Left colon (tissue), 2 donors: Measurements from ENCODE around the gene KCNJ6. TPM values are rescaled to one million over a fixed set of nuclear protein-coding genes. Genes with fewer than 3 reads are reported as not detected.
A peak's percentile ranks its signal among the peaks of the same experiment; 100 is the strongest.

ENCODE experiments used
- ATAC-seq: fragments of 200-7000 bp; cut with Tn5 transposase; one replicate; pipeline ENCODE4 v1.9.1; 2020; ENCODE audit warnings: mild to moderate bottlenecking, moderate library complexity
- DNase-seq, 2 donors: peaks; one replicate each; pipeline ENCODE4 v3.0.0-alpha.2; 2020
- intact Hi-C, 2 donors: fragments of 100-400 bp; cut with DNase I in 1 of 2; cut with micrococcal nuclease in 1 of 2; formaldehyde crosslinking; loops; one replicate each; pipeline versions ENCODE4 v1.11.2 to v1.14.0; 2022; cut with DNase I, micrococcal nuclease
- total RNA-seq, 2 donors: library from RNA; stranded (reverse); fragmentation: NEBNext Ultra II Directional; extraction: Animal tissue kit (Norgen Biotek cat#: 25700); gene quantifications; one replicate each; pipeline ENCODE4 v1.2.1, GENCODE V29; 2021
- donor health status: DM: no; HTN: no; CAD: no.
- donor health status: DM: yes; HTN: yes; CAD: no.

Gene KCNJ6
- total RNA-seq, 2 donors from 2014 or later = 0.14 to 0.15 TPM

DNA sequence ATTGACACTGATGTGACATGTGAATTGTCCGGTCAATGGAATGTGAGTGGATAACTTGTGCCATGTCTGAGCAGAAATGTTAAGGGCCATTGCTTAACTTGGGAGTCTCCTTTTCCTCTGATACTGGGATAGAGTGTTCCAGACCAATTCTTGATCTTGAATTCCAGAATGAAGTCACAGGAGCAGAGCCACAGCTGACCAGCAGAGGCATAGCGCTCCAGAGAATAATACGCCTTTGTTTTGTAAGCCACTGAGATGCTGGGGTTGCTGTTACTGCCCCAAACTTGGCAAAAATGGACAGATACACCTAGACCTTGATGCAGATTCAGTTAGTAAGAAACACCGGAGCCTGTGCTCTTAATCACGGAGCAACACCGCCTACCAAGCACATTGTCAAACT is 6.3 kb downstream of the KCNJ6 start:
- DNase-seq (no peak), ATAC-seq (no peak)
- intact Hi-C loops = no loop called here

DNA sequence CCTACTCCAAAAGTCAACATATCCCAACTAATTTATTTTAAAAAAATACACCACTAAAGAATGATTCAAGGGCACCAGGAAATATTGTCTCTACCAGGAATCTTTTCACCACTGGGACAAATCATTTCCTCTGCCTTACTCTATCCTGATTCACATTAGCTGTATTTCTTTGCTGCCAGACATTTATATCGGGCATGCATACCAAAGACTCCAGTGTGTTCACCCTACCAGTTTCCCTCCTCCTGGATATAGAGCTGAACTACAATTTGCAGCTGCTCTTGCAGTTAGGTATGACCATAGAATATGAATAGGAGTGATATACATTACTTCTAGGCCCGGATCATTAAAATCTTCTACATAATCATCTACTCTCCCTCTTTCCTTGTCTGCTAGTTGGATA is 7.6 kb downstream of the KCNJ6 start:
- ATAC-seq (no peak), DNase-seq (no peak)
- intact Hi-C loops = no loop called here

DNA sequence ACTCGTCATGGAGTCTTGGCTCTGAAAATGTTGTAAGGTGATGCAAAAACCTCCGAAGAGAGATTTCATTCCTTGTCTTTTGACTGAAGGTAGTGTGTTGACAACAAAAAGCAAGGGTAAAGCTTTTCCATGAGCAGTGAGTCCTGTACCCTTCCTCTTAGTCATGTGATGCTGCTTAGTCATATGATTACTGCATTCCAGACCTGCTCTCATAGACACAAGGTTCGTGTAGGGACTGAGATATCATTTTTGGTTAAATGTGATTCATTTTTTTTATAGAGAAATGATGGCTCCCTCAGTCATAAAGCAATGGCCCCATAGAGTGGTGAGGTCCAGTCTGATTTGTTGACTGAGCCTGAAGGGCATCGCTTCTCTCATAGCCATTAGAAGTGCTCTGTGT is 9.2 kb downstream of the KCNJ6 start:
- no peak for DNase-seq
- ATAC-seq = no peak
- intact Hi-C loops = no loop called here

DNA sequence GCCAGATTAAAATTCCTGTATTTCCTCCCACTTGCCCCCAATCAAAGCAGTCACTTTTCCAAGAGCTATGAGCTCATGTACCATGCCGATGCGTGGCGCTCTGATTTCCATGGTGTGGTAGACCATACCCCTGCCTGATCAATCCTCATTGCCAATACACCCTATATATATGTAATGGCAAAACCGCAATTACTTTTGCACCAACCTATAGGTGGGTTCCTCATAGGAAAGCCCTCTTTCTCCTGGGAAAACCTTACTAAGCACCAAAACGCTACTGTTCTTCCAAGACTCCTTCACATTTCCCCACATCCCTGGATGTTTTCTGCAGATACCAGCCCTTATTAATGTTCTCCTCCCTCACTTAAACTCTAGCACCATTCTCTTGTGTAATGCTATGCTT is 11.0 kb downstream of the KCNJ6 start:
- no peak for ATAC-seq
- intact Hi-C loops = no loop called here
- DNase-seq = no peak

DNA sequence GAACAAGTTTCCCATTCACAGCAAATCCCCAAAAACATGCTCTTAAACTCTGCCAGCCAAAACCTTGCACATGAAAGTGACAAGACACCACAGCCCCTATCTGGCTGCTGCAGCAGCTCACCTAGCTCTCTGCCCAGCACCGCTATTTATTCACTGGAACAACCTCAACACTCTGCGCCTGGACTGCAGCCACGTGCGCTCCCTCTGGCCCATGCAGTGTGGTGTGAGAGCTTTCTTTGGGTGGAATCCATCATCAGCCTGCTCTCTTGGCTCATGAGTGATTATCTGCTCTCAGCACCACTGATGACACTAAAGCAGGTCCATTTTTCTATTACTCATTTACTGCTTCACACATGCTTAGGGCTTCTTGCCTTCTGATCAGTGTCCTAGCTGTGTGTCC is 11.4 kb downstream of the KCNJ6 start:
- DNase-seq (no peak), ATAC-seq (no peak)
- intact Hi-C loops = no loop called here

DNA sequence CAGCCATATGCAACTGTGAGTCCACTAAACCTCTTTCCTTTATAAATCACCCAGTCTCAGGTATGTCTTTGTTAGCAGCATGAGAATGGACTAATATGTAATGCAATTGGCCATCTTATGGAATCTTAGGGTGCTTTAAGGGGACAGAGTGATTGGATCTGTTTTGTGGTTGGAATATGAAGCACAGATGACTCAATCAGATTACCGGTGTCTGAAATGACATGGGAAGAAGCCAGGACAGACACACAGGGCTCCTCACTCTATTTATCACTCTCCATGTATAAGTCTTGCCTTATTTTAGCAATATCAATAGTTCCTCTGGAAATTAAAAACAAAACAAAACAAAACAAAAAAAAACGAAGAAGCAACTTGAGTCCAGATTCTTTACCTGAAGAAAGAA is 12.9 kb downstream of the KCNJ6 start:
- ATAC-seq = no peak
- no peak for DNase-seq
- intact Hi-C loops = no loop called here

DNA sequence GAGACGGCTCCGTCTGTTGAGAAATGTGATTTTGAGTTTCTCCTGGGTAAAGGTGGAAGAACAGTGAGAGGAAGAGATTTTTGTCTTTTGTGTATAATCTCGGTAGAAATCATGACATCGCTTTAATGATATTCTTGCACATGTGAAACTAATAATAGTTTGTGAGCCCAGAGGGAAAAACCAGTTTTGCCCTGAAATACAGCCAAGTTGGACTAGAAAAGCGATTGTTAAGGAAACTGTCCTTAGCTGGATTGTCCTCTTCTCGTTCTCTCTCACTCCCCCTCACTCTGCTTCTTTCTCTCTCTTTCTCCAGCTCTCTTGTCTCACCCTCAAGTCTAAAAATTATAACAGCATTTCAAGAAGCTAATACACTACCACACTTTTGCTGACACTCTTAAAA is 17.1 kb downstream of the KCNJ6 start:
- DNase-seq (no peak), ATAC-seq (no peak)
- intact Hi-C loops = no loop called here

DNA sequence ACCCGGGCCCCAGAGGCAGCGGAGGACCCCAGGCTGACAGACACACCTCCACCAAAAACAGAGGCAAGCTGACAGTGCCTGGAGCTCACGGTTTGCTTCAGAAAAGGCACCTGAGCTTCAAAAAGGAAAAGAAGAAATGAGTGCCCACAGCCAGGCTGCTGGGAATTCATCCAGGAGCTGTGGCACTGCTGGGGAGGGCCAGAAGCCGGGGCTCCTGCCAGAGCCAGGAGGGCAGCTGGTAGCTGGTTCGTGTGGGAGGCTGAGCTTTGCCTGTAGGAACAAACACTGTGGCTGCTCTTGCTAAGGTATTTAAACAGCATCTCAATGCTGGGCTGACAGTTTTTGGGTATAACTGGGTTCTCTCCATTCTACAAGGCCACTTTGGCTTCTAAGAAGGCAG is 19.5 kb downstream of the KCNJ6 start:
- ATAC-seq = no peak
- intact Hi-C loops = no loop called here
- DNase-seq = no peak

DNA sequence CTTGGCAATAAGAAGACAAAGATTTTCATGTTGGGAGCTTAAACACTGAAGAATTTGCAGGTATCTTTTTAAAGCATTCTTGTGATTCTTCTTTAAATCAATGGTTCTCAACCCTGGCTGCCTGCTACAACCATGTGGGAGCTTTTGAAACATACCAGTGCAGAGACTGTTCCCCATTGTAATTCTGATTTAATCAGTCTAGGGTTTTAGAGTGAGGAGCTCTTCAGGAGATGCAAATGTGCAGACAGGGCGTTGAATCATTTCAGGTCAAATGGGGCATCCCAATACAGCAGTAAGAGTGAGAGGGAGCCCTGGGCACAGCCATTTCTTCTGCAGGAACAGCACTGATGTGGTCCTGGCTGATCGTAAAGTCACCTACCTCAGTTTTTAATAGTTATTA is 24.3 kb downstream of the KCNJ6 start:
- intact Hi-C loops = no loop called here
- ATAC-seq (no peak), DNase-seq (no peak)

DNA sequence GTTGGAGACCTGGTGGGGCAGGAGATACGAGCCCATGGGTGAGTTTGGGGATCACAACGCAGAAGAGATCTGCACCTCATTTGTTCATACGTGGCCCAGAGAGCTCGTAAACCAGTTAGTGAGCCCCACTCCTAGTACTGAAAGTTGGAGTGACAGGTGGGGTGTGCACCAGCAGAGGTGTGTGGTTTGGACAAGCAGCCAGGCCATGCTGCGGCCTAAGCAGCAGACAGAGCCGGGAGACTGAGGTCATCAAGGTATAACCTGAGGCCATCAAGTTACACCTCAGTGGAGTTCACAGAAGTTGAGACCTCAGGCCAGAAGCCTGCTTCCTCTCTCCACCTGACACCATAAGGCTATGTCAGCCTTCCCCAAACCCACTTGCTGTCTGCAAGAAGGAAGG is 27.6 kb downstream of the KCNJ6 start:
- intact Hi-C loops = no loop called here
- no peak for ATAC-seq
- no peak for DNase-seq

DNA sequence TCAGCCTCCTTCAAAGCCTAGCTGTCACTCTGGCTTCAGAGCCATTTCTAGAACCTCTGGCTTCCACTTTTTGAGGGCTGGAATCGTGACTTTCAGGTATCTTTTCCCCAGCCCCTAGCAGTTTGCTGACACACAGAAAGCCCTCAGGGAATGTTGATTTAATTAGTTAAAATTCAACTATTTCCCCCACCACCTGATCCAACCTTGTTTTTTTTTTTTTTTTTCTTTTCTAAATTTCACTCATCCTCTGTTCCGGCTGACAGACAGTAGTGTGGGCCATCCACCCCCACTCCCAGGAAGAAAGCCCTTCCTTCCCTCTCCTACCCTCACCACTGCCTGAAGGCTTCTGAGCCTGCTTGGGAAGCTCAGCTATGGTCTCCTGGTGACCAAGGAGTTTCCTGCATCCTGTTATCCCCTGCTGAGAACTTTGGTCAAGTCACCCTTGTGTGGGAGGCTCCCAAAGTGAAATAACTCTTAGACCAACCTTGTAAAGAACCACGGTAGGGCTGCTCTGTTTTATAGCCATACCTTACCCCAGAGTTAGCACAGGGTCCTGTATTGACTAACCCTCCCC is 29.4 kb downstream of the KCNJ6 start:
- ATAC-seq = no peak
- intact Hi-C loops = no loop called here
- no peak for DNase-seq

DNA sequence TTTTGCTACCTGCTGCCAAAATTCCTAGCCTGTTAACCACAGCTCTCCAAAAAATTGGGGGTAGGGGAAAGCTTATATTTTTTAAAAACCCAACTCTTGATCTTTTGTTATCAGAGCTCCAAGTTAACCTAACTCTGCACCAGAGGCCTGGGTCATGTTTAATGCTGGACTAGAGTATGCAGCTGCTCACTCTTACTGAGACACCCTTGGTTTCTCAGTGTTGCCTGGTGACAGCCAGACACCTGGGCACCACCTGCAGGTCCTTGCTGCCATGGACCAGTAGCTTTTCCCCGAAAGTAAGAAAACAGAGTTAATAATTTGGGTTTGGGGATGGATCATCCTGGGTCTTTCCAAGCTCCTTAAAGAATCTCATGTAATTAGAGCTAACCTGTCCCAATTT is 30.1 kb downstream of the KCNJ6 start:
- no peak for ATAC-seq
- intact Hi-C loops = no loop called here
- DNase-seq = no peak

DNA sequence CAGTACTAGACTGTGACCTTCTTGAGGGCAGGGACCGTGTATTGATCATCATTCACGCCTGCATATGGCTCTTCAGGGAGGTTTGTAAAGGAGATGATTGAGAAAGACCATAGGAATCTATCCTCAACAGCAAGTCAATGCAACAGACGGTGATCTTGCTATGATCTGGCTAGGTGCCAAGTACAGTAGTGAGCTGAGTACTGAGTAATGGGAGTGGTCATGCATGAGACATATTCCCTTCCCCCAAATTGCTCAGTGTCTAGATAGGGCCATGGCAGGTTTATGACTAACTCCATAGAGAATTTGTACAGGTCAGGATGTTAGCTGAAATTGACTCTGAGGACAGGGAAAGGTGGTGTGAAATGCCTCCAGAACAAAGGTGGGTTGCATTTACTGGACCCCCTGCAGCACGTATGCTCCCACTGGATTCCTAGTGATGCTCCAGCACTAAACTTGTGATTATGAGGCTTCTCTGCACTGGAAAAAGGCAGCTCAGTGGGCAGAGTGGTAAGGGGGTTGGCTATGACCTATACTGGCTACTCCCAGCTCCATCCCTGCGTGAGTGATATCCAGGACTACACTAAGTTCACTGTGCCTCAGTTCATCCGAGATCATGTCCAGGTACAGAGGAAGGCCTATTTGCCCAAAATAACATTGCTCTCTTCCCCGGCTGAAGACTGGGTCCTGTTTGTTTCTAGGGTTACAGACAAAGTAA is 37.2 kb downstream of the KCNJ6 start:
- DNase-seq (no peak), ATAC-seq (no peak)
- intact Hi-C loops = loop anchor here in 1 of 2 donors (10.0 kb wide), 1 partner anchor 56 kb away; no protein-coding TSS in a partner anchor

DNA sequence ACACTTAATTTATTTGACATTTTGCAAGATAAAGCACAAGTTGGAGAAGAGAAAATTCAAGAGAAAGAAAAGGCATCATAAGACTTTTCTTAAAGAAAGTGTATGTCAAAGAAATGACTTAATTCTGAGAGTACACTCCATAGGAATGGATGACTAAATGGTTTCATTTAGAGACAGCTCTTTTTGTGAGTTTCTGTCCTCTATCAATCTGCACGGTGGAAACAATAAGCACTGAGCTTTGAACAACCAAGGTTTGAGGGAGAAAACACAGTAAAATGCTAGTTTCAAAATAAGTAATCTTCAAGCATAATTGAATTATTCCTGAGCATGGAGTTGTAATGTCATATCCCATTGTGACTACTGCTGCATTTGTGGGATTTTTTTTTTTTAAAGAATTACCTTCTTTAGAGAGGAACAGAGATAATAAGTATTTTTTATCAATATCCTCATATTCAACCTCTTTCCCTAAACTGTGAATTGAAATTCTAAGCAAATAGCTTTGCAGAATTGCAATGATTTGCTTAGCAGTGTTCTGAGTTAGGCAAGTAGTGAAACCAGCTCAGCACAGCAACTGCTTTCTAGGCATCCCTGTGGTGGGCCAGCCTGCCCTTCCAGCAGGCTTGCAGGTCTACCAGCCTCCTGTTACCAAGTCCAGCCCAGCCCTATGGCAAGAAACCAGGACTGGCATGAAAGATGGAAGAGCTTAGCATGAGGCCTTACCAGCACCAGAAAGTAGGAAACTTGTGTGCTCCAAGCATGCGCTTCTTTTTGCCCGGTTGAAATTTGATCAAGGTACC is 38.2 kb downstream of the KCNJ6 start:
- ATAC-seq = no peak
- intact Hi-C loops = loop anchor here in 1 of 2 donors (10.0 kb wide), 1 partner anchor 57 kb away; no protein-coding TSS in a partner anchor
- no peak for DNase-seq

DNA sequence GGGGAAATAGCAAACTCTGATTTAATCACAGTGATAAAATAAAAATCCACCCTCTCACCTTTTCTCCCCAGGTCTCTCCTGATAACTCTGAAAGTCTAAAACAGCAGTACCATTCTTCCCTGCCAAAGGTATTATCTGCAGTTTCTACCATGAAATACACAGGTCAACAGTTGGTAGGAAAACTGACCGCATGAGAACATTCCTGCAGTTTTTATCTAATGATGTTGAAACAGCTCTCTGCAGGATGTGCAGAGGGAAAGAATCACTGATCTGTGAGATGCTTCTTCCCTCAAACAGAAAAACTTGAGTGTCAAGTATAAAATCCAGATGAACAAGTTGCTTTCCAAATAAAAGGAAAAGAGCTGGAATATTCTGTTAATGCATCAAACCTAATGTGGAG is 39.1 kb downstream of the KCNJ6 start:
- DNase-seq = no peak
- intact Hi-C loops = loop anchor here in 1 of 2 donors (10.0 kb wide), 1 partner anchor 58 kb away; no protein-coding TSS in a partner anchor
- ATAC-seq = no peak

DNA sequence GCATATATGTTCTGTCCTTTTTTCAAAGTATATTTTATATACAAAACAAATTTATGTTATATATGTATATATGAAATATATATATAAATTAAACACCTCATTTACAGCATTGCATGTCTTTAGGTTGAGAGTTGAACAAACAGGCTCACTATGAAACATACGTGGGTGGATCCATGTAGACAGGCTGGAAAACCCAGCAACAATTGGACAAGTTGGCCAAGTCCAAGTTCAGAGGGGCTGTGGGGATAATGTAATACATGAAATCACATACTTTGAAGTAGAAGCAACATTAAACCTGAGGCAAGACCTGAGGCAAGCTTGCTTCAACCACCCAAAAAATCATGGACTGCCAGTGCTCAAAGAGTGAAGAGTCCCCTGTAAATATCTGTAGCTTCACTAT is 39.7 kb downstream of the KCNJ6 start:
- no peak for DNase-seq
- ATAC-seq = no peak
- intact Hi-C loops = loop anchor here in 1 of 2 donors (10.0 kb wide), 1 partner anchor 58 kb away; no protein-coding TSS in a partner anchor

DNA sequence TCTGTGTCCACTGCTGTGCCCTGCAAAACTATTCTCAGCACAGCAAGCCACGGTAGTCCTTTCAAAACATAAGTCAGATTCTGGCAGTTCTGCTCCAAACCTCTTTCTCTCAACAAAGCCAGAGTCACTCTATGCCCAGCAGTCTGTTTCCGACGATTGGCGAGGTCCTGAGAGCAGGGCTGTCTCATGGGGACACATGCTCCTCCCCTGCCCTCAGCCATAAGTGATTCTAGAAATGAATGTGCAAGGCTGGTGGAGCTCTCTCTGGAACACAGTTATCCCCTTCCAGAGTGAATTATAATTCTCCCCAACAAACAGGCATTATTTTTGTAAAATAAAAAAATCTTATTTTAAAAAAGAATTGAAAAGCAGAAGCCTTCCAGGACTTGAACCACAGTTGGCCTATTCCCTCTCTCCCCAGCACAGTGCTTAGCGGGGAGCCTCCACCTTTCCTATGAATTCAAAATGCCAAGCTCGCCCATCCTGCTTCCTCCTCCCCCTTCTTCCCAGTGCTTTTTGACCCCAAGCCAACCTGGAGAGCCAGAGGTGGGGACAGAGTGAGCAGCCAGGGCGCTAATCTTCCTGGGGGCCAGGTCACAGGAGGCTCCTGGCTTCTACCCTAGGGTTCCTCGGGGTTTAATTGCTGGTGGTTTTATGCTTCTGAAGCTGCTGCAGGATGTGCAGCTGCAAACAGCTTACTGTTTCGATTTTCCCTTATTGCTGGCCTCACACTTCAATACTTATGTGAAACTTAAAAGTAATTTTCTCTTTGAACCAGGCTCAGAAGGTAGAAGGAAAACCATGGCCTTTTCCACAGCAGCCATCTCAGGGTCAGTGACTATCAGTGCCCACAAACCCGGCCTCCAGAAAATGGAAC is 41.1 kb downstream of the KCNJ6 start:
- intact Hi-C loops = loop anchor here in 1 of 2 donors (10.0 kb wide), 1 partner anchor 60 kb away; no protein-coding TSS in a partner anchor
- DNase-seq = no peak
- ATAC-seq = no peak

DNA sequence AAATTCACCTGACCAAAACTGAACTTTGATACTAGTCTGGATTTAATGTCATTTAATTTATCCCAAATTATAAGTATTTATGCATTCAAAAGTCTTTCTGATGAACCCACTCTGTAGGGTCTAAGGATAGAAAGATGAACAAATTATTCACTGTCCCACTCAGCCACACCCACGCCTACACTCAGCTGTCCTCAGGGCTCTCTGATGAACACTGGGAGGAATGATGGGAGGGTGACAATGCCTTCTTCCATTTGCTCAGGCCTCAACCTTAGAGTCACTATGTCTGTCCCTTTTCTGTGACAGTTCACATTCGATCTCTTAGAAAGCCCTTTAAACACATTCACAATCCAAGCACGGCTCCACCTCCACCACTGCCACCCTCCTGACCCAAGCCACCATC is 41.8 kb downstream of the KCNJ6 start:
- ATAC-seq (no peak), DNase-seq (no peak)
- intact Hi-C loops = loop anchor here in 1 of 2 donors (10.0 kb wide), 1 partner anchor 60 kb away; no protein-coding TSS in a partner anchor

DNA sequence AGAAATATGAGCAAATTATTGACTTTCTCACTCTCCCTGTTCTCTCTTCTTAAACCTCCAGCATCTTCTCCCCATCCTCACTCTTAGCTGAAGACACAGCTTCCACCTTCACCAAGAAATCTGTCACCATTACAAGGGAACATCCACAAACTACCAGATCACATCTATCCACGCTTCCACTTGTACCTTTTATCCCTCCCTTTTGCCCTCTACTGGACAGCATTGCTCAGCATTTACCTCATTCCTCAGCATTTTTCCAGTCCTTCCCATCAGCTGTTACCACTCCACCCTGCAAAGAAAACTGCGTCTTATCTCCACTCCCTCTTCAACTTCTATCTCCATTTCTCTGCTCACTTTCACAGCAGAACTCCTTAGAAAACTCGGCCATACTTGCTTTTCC is 42.6 kb downstream of the KCNJ6 start:
- intact Hi-C loops = loop anchor here in 1 of 2 donors (10.0 kb wide), 1 partner anchor 61 kb away; no protein-coding TSS in a partner anchor
- DNase-seq (no peak), ATAC-seq (peak; percentile 48)
